WTC11 (cell line): ENCODE data around the gene RBM15. TPM values are rescaled to one million over a fixed set of nuclear protein-coding genes. Genes with fewer than 3 reads are reported as not detected.

Experiments
- ATAC-seq: fragments of 200-7000 bp; cut with Tn5 transposase; 2 replicates; pipeline ENCODE4 v1.10.0; 2021; ENCODE audit warnings: mild to moderate bottlenecking, moderate library complexity
- CTCF ChIA-PET: fragments of 300-600 bp; sonication (Branson Sonifier 250); formaldehyde crosslinking; loops from one replicate; lab custom pipeline; 2021; ENCODE audit warnings: antibody characterized with exemption; lab: Charles Lee
- POLR2A ChIA-PET: fragments of 350-600 bp; sonication (Branson Sonifier 250); formaldehyde crosslinking; loops from one replicate; lab custom pipeline; 2021; ENCODE audit warnings: antibody characterized with exemption; lab: Charles Lee
- DNase-seq: peaks from one replicate; pipeline ENCODE4 v3.0.0; 2021; ENCODE audit warnings: low spot score
- H3K27ac Mint-ChIP-seq: 2 replicates; pipeline ENCODE4 v1.8.0; 2021; ENCODE audit warnings: mixed read lengths
- H3K27me3 Mint-ChIP-seq: 2 replicates; pipeline ENCODE4 v1.8.0; 2021; ENCODE audit warnings: low read depth, mild to moderate bottlenecking, moderate library complexity, mixed read lengths
- H3K36me3 Mint-ChIP-seq: 2 replicates; pipeline ENCODE4 v1.8.0; 2021; ENCODE audit warnings: mixed read lengths
- H3K4me1 Mint-ChIP-seq: 2 replicates; pipeline ENCODE4 v1.8.0; 2022; ENCODE audit warnings: mixed read lengths
- H3K4me3 Mint-ChIP-seq: 2 replicates; pipeline ENCODE4 v1.8.0; 2021; ENCODE audit warnings: mild to moderate bottlenecking, moderate library complexity, mixed read lengths
- H3K9me3 Mint-ChIP-seq: 2 replicates; pipeline ENCODE4 v1.8.0; 2021; ENCODE audit warnings: mixed read lengths
- ATF3 ChIP-seq: sonication (generic); formaldehyde crosslinking; conservative IDR thresholded peaks from 2 replicates; pipeline ENCODE4 v1.8.1; 2022; ENCODE audit warnings: mild to moderate bottlenecking, missing genetic modification reagents
- CBFB ChIP-seq: sonication (generic); formaldehyde crosslinking; IDR thresholded peaks from 2 replicates; pipeline ENCODE4 v1.8.1; 2022; ENCODE audit warnings: mild to moderate bottlenecking, low read depth, missing genetic modification reagents
- CTCF ChIP-seq: fragments of 200-600 bp; IDR thresholded peaks from 2 replicates; pipeline ENCODE4 v1.8.0; 2022; ENCODE audit warnings: antibody characterized with exemption
- ESRRA ChIP-seq: sonication (generic); formaldehyde crosslinking; IDR thresholded peaks from 2 replicates; pipeline ENCODE4 v1.8.1; 2022; ENCODE audit warnings: mild to moderate bottlenecking, missing genetic modification reagents, borderline replicate concordance
- ETV6 ChIP-seq: sonication (generic); formaldehyde crosslinking; IDR thresholded peaks from 2 replicates; pipeline ENCODE4 v1.8.1; 2022; ENCODE audit warnings: mild to moderate bottlenecking, missing genetic modification reagents
- FOXP1 ChIP-seq: sonication (generic); formaldehyde crosslinking; IDR thresholded peaks from 2 replicates; pipeline ENCODE4 v1.8.0; 2022; ENCODE audit warnings: missing genetic modification reagents, mild to moderate bottlenecking, moderate library complexity, borderline replicate concordance
- GRHL2 ChIP-seq: fragments of 250-450 bp; sonication (Bioruptor Pico); IDR thresholded peaks from 2 replicates; pipeline ENCODE4 v1.8.0; 2022; ENCODE audit warnings: mild to moderate bottlenecking, moderate library complexity; ENCODE audit not compliant: insufficient replicate concordance, severe bottlenecking
- MAX ChIP-seq: sonication (generic); formaldehyde crosslinking; IDR thresholded peaks from 2 replicates; pipeline ENCODE4 v1.8.0; 2022; ENCODE audit warnings: mild to moderate bottlenecking, missing genetic modification reagents
- MLX ChIP-seq: sonication (generic); formaldehyde crosslinking; IDR thresholded peaks from 2 replicates; pipeline ENCODE4 v1.8.1; 2023; ENCODE audit warnings: mild to moderate bottlenecking, missing genetic modification reagents, moderate library complexity
- RORB ChIP-seq: fragments of 250-450 bp; sonication (Bioruptor Pico); IDR thresholded peaks from 2 replicates; pipeline ENCODE4 v1.9.0; 2021; ENCODE audit warnings: mild to moderate bottlenecking
- ZBTB21 ChIP-seq: sonication (generic); formaldehyde crosslinking; IDR thresholded peaks from 2 replicates; pipeline ENCODE4 v1.8.1; 2023; ENCODE audit warnings: mild to moderate bottlenecking, missing genetic modification reagents, borderline replicate concordance
- ZMAT4 ChIP-seq: fragments of 250-450 bp; sonication (Bioruptor Pico); IDR thresholded peaks from 2 replicates; pipeline ENCODE4 v1.9.0; 2021; ENCODE audit warnings: mild to moderate bottlenecking
- ZNF138 ChIP-seq: sonication (generic); formaldehyde crosslinking; conservative IDR thresholded peaks from 2 replicates; pipeline ENCODE4 v1.8.1; 2022; ENCODE audit warnings: mild to moderate bottlenecking, moderate library complexity, missing genetic modification reagents
- ZNF219 ChIP-seq: sonication (generic); formaldehyde crosslinking; IDR thresholded peaks from 2 replicates; pipeline ENCODE4 v1.8.0; 2023; ENCODE audit warnings: missing genetic modification reagents, mild to moderate bottlenecking, borderline replicate concordance
- ZNF416 ChIP-seq: fragments of 250-450 bp; sonication (Bioruptor Pico); IDR thresholded peaks from 2 replicates; pipeline ENCODE4 v1.9.0; 2021; ENCODE audit warnings: mild to moderate bottlenecking, inconsistent platforms
- total RNA-seq: library from RNA; stranded (reverse); gene quantifications from 3 replicates; pipeline ENCODE4 v1.2.3, GENCODE V29; 2021
- TF ChIP-seq, protein P1 (sequence below): sonication (generic); formaldehyde crosslinking; IDR thresholded peaks from 2 replicates; pipeline ENCODE4 v1.8.1; 2022; ENCODE audit warnings: mild to moderate bottlenecking, missing genetic modification reagents, moderate library complexity, borderline replicate concordance

The RBM15 gene
- total RNA-seq, 1 experiment from 2014 or later, result 50.6 TPM

DNA sequence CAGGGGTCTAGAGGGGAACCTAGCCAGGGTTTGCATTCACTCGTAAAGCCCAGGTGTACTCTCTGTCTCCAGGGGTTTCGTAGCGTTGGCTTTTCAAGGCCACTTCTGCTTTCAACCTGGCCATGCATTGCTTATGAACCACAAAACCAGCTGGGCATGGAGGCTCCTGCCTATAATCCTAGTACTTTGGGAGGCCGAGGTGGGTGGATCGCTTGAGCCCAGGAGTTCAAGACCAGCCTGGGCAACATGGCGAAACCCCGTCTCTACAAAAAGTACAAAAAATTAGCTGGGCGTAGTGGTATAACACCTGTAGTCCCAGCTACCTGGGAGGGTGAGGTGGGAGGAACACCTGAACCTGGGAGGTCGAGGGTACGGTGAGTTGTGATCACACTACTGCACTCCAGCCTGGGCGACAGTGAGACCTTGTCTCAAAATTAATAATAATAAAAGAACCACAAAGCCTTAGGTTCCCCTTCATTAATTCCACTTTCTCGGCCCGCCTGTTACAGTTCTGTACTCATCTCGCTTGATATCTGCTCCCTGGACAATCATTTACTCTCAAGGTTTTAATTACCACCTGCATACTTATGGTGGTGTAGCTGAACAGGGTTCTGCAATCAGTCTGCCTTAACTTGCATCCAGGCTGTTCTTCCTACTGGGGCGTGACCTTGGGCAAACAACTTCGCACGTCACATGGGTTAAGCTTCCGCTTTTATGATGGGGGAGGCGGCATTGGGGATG, 45.6 kb downstream of the RBM15 start:
- ChIA-PET CTCF (interaction anchor here (1.2 kb wide), 1 partner anchor 188 kb away, joined by 3 read pairs; no protein-coding TSS in a partner anchor), POLR2A (no interaction called here)

GRCh38 chr1:110385369-110385768, 46.2 kb downstream of the RBM15 start:
- H3K4me3 Mint-ChIP-seq, result no peak overlapping the region
- POLR2A ChIA-PET, result no interaction called here
- H3K4me1 Mint-ChIP-seq, result peaks cover 11% of the 10 kb centered on the region
- no peak for ATAC-seq
- peaks cover 11% of the 10 kb centered on the region; the same call in 1 of the 2 replicates for H3K36me3 Mint-ChIP-seq
- H3K9me3 Mint-ChIP-seq, result no peaks in the 10 kb centered on the region
- DNase-seq, result no peak
- CTCF ChIA-PET, result interaction anchor here (1.5 kb wide), 1 partner anchor 178 kb away, joined by 4 read pairs; no protein-coding TSS in a partner anchor
- TF ChIP-seq GRHL2 (no peak), ZMAT4 (CRISPR knock-in tag) (no peak), MAX (CRISPR knock-in tag) (no peak)
- TF ChIP-seq, protein P1, sequence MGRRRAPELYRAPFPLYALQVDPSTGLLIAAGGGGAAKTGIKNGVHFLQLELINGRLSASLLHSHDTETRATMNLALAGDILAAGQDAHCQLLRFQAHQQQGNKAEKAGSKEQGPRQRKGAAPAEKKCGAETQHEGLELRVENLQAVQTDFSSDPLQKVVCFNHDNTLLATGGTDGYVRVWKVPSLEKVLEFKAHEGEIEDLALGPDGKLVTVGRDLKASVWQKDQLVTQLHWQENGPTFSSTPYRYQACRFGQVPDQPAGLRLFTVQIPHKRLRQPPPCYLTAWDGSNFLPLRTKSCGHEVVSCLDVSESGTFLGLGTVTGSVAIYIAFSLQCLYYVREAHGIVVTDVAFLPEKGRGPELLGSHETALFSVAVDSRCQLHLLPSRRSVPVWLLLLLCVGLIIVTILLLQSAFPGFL (CRISPR knock-in tag), result no peak
- TF ChIP-seq, all 79 proteins: peak for 0
- H3K27ac Mint-ChIP-seq, result no peak overlapping the region
- H3K27me3 Mint-ChIP-seq, result no peaks in the 10 kb centered on the region

More for the DNA sequence above, 45.6 kb downstream of the RBM15 start:
- DNase-seq (no peak), ATAC-seq (no peak)
- Mint-ChIP-seq H3K9me3 (no peaks in the 10 kb centered on the region), H3K4me1 (peaks cover 5% of the 10 kb centered on the region; the same call in 1 of the 2 replicates), H3K27me3 (no peaks in the 10 kb centered on the region), H3K27ac (no peak overlapping the region), H3K36me3 (peaks cover 16% of the 10 kb centered on the region), H3K4me3 (no peak overlapping the region)
- TF ChIP-seq ZNF416 (CRISPR knock-in tag) (no peak), ETV6 (CRISPR knock-in tag) (no peak)

DNA sequence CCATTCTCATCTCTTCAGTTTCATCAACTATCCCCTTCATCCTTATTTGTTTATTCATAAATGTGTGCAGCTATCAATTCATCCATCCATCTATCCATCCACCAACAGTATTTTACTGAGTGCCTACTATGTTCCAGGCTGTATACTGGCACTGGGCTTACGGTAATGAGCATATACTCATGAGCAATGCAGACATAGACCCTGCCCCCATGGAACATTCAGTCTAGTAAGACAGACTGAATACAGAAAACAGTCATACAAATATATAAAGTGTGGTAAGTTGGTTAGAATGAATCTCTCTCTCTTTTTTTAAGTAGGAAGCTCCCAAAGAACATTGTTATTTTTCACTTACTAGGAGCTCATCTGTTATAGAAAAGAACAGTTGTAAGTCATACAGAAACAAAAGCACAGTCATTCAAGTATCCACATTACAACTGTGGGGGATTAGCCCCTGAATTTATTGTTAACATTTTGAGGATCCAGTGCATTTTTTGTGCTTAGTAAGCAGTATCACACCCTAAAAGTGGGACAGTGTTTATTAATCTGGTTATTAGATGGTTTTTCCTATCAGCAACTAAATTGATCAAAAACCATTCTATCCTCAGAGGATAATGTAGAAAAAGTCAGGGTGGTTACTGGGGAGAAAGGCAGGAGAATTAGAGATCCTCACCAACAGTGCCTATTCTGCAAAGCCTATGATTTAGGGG, 48.0 kb downstream of the RBM15 start:
- Mint-ChIP-seq H3K4me3 (no peak overlapping the region), H3K4me1 (peaks cover 20% of the 10 kb centered on the region), H3K27me3 (no peaks in the 10 kb centered on the region), H3K27ac (no peak overlapping the region), H3K9me3 (no peaks in the 10 kb centered on the region), H3K36me3 (0 out of 2 replicates have a peak, but pooled peaks cover 2% of the 10 kb centered on the region)
- CTCF ChIA-PET, result interaction anchor here (0.5 to 1.5 kb wide), 4 partner anchors 12 to 180 kb away, joined by 3 to 4 read pairs (median 3); no protein-coding TSS in a partner anchor
- POLR2A ChIA-PET, result interaction anchor here (0.6 kb wide), 1 partner anchor 37 kb away, joined by 3 read pairs; no protein-coding TSS in a partner anchor
- no peak for TF ChIP-seq RORB (CRISPR knock-in tag)
- TF ChIP-seq ZNF219, result no peak
- no peak for TF ChIP-seq CTCF
- no peak for TF ChIP-seq ZNF138
- no peak for TF ChIP-seq ESRRA (CRISPR knock-in tag)
- TF ChIP-seq ATF3 (CRISPR knock-in tag), result no peak
- TF ChIP-seq CBFB (CRISPR knock-in tag), result no peak
- no peak for TF ChIP-seq MLX (CRISPR knock-in tag)
- no peak for TF ChIP-seq ZBTB21 (CRISPR knock-in tag)
- TF ChIP-seq ZMAT4 (CRISPR knock-in tag), result no peak
- TF ChIP-seq FOXP1, result no peak
- DNase-seq (no peak), ATAC-seq (no peak)
